Keratinocyte (primary cell): ENCODE data around the gene NDUFAF8. TPM values are rescaled to one million over a fixed set of nuclear protein-coding genes. Genes with fewer than 3 reads are reported as not detected.

Experiments
- DNase-seq: peaks from one replicate; pipeline ENCODE4 v3.0.0-alpha.2; 2011; ENCODE audit warnings: low read depth, missing footprints, low spot score
- FAIRE-seq: peaks from 2 replicates; lab custom pipeline; 2011; peaks lifted over from hg19 to GRCh38; lab: Jason Lieb, UNC
- H2AFZ ChIP-seq: 2 replicates; pipeline ENCODE4 v1.6.0; 2012; ENCODE audit warnings: low read length, control low read depth, inconsistent platforms; ENCODE audit not compliant: control insufficient read depth
- H3K27ac ChIP-seq: 2 replicates; pipeline ENCODE4 v1.5.1; 2011; ENCODE audit warnings: low read length; ENCODE audit not compliant: control insufficient read depth, insufficient read depth
- H3K27me3 ChIP-seq: 3 replicates; pipeline ENCODE4 v1.6.0; 2011; ENCODE audit warnings: low read length; ENCODE audit not compliant: control insufficient read depth, insufficient read depth; ENCODE audit errors: extremely low read depth
- H3K36me3 ChIP-seq, 2 experiments: 2 replicates in 1 of 2; 3 replicates in 1 of 2; pipeline ENCODE4 v1.5.1; 2011; ENCODE audit warnings: low read length in 2 of 2, mild to moderate bottlenecking in 1 of 2; ENCODE audit not compliant: control insufficient read depth in 2 of 2, insufficient read depth in 2 of 2; ENCODE audit errors: extremely low read depth in 1 of 2
- H3K4me1 ChIP-seq: 3 replicates; pipeline ENCODE4 v1.5.1; 2011; ENCODE audit warnings: low read length; ENCODE audit not compliant: control insufficient read depth, insufficient read depth; ENCODE audit errors: extremely low read depth
- H3K4me2 ChIP-seq: 3 replicates; pipeline ENCODE4 v1.6.0; 2011; ENCODE audit warnings: low read depth, low read length; ENCODE audit not compliant: control insufficient read depth, insufficient read depth; ENCODE audit errors: extremely low read depth
- H3K4me3 ChIP-seq, 3 experiments: fragments of 200-600 bp in 1 of 3; sonication (generic) in 1 of 3; 2 replicates in 2 of 3; 3 replicates in 1 of 3; pipeline ENCODE4 v1.5.1; 2011 to 2016; ENCODE audit warnings: low read length in 3 of 3, mild to moderate bottlenecking in 3 of 3, control low read depth in 2 of 3, inconsistent platforms in 1 of 3, low read depth in 1 of 3, mixed read lengths in 1 of 3, mixed run types in 1 of 3, moderate library complexity in 1 of 3; ENCODE audit not compliant: control insufficient read depth in 2 of 3, insufficient read depth in 2 of 3; ENCODE audit errors: extremely low read depth in 1 of 3
- H3K79me2 ChIP-seq: 2 replicates; pipeline ENCODE4 v1.6.0; 2012; ENCODE audit warnings: low read length; ENCODE audit not compliant: control insufficient read depth, insufficient read depth
- H3K9ac ChIP-seq: 3 replicates; pipeline ENCODE4 v1.6.0; 2011; ENCODE audit warnings: low read length; ENCODE audit not compliant: control insufficient read depth, insufficient read depth; ENCODE audit errors: extremely low read depth
- H3K9me1 ChIP-seq: 3 replicates; pipeline ENCODE4 v1.6.0; 2011; ENCODE audit warnings: low read length; ENCODE audit not compliant: control insufficient read depth, insufficient read depth; ENCODE audit errors: extremely low read depth
- H3K9me3 ChIP-seq: 2 replicates; pipeline ENCODE4 v1.5.1; 2012; ENCODE audit warnings: low read depth, low read length; ENCODE audit not compliant: control insufficient read depth
- H4K20me1 ChIP-seq: 3 replicates; pipeline ENCODE4 v1.6.0; 2011; ENCODE audit warnings: low read length; ENCODE audit not compliant: control insufficient read depth, insufficient read depth; ENCODE audit errors: extremely low read depth
- CTCF ChIP-seq, 3 experiments: IDR thresholded peaks in 1 of 3; conservative IDR thresholded peaks in 1 of 3; optimal IDR thresholded peaks in 1 of 3; 2 replicates in 2 of 3; 3 replicates in 1 of 3; pipeline versions ENCODE3 to v1.5.1; 2011; ENCODE audit warnings: low read length in 3 of 3, mild to moderate bottlenecking in 3 of 3, moderate library complexity in 2 of 3, control low read depth in 1 of 3, inconsistent platforms in 1 of 3; ENCODE audit not compliant: insufficient read depth in 2 of 3; ENCODE audit errors: extremely low read depth in 1 of 3
- EZH2 ChIP-seq: IDR thresholded peaks from one replicate; pipeline ENCODE4 v1.6.1; 2012; ENCODE audit warnings: inconsistent platforms, mild to moderate bottlenecking, low read length, moderate library complexity
- dilution Hi-C: fragments of 300-500 bp; cut with MboI; formaldehyde crosslinking; loops from one replicate; pipeline ENCODE4 v1.7.0; 2020; ENCODE audit warnings: low sequenced_read_pairs; ENCODE audit not compliant: extremely low pct_ligation_motif_present
- polyA plus RNA-seq, 5 experiments: library from polyadenylated mRNA; depleted of rRNA in 3 of 5; stranded (reverse) in 3 of 5; stranded (forward) in 1 of 5; unstranded in 1 of 5; fragments of >200 nt; gene quantifications; 1 replicate in 1 of 5; 2 replicates in 3 of 5; 3 replicates in 1 of 5; pipeline versions ENCODE4 v1.2.1 to v1.2.3, GENCODE V29; 2011 to 2012; ENCODE audit warnings: missing spikeins in 2 of 5, low read depth in 1 of 5, low replicate concordance in 1 of 5

NDUFAF8 gene
- polyA plus RNA-seq, 1 donor (not counting 4 experiments of a cell fraction or from before 2014, with no cell fraction given), result 171 TPM

GRCh38 chr17:81285179-81285878 is 46.2 kb downstream of the NDUFAF8 start:
- FAIRE-seq (no peak), DNase-seq (no peak)
- no peaks in the 10 kb centered on the region for H3K27me3 ChIP-seq
- dilution Hi-C loops, result no loop called here
- H3K4me1 ChIP-seq, result no peaks in the 10 kb centered on the region
- no peak overlapping the region for H3K4me2 ChIP-seq
- TF ChIP-seq CTCF (optimal IDR thresholded peaks at IDR 0.05 in 1 of 3, IDR thresholded peaks at IDR 0.05 in 1 of 3, conservative IDR thresholded peaks at IDR 0.05 in 1 of 3; ENCODE audit: extremely low read depth in 1 of 3, insufficient read depth in 2 of 3, low read length in 3 of 3), result no peak
- TF ChIP-seq EZH2, result no peak
- H3K36me3 ChIP-seq, result peaks cover 19 to 26% of the 10 kb centered on the region in 2 experiments
- peaks cover 28% of the 10 kb centered on the region for H3K79me2 ChIP-seq
- H3K4me3 ChIP-seq, result no peak overlapping the region
- no peaks in the 10 kb centered on the region for H3K9me3 ChIP-seq
- H3K9ac ChIP-seq, result no peak overlapping the region
- no peak overlapping the region for H3K27ac ChIP-seq
- no peaks in the 10 kb centered on the region for H4K20me1 ChIP-seq
- H3K9me1 ChIP-seq, result no peaks in the 10 kb centered on the region
- H2AFZ ChIP-seq, result no peak overlapping the region

- no peaks in the 10 kb centered on the region for H3K9me1 ChIP-seq
- H3K27ac ChIP-seq, result no peak overlapping the region
- H3K4me3 ChIP-seq, result no peak overlapping the region
- H3K79me2 ChIP-seq, result peaks cover 31% of the 10 kb centered on the region
- dilution Hi-C loops, result no loop called here
- TF ChIP-seq CTCF (optimal IDR thresholded peaks at IDR 0.05 in 1 of 3, IDR thresholded peaks at IDR 0.05 in 1 of 3, conservative IDR thresholded peaks at IDR 0.05 in 1 of 3; ENCODE audit: extremely low read depth in 1 of 3, insufficient read depth in 2 of 3, low read length in 3 of 3) (no peak), EZH2 (no peak)
- no peak overlapping the region for H3K9ac ChIP-seq
- no peaks in the 10 kb centered on the region for H4K20me1 ChIP-seq
- no peaks in the 10 kb centered on the region for H3K4me1 ChIP-seq
- H3K4me2 ChIP-seq, result no peak overlapping the region
- FAIRE-seq (no peak), DNase-seq (no peak)
- peaks cover 19 to 26% of the 10 kb centered on the region in 2 experiments for H3K36me3 ChIP-seq
- H2AFZ ChIP-seq, result no peak overlapping the region
- no peaks in the 10 kb centered on the region for H3K27me3 ChIP-seq
- no peaks in the 10 kb centered on the region for H3K9me3 ChIP-seq
Measured at GRCh38 chr17:81285894-81286293, 46.8 kb downstream of the NDUFAF8 start.
